ENCODE data around the gene KRT5. TPM values are rescaled to one million over a fixed set of nuclear protein-coding genes. Genes with fewer than 3 reads are reported as not detected.
"Not testable (repeated sequence)": the region's sequence is repeated elsewhere in the genome, so short reads cannot be mapped to it uniquely, and the experiment has no call there.

The KRT5 gene
- total RNA-seq, 1 donor from 2014 or later, result not detected

DNA sequence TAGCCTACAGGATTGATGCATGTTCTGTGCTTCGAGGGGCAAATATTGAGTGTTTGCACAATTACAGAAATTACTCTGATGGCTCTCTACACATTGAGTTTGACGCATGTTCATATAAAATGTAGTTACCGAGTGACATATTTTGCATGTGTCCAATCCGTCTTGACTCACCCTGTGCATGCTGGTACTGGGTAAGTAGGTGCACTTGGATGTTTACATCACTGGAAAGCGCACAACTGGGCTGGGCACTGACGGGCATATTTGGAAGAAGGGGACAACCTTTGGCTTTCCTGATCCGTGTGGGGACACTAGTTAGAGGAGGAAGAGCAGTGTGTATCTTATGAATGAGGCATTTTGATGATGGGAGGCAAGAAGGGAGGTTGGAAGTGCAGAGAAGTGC is 22.2 kb downstream of the KRT5 start:
- DNase-seq (ENCODE audit: extremely low read depth, low read depth, low spot score), result no peak

DNA sequence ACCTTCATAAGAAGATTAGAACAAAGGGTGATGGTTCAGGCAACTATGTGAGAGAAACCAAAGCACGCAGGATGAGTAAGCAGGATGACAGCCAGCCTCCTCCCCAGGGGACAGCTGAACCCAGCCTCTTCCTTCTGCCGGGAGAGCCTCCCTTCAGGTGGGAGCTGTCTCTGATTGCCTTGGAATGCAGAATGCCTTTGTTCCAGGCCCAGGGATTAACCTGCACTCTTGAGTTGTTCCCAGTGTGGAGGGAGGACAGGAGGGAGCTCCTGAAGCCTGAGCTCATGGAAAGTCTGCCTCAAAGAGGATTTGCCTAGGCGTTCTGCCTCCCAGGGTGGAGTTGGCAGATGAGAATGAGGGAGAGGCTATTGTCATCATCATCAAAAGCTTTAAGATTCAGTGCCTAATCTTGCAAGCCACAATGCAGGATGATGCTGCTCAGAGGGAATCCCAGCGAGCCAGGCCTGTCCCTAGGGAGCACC is 23.6 kb downstream of the KRT5 start:
- no peak for DNase-seq (ENCODE audit: extremely low read depth, low read depth, low spot score)

DNA sequence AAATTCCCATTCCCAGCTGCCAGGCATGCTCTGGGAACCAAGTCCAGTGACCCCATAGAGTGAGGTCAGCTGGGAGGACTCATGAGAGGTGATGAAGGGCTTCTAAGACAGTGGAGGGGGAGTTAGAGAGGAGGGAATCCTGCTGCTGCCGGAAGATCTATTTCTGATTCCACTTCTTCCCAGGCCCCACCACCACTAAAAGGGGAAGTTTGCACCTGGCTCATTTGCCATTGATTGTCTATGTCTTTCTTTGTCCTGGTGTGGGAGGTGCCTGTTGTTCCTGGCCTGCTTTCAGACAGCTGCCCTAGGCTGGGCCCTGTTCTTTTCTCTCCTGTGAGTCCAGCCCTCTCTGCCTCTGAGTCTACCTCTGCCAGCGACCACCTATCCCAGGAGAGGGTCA is 24.1 kb downstream of the KRT5 start:
- no peak for DNase-seq (ENCODE audit: extremely low read depth, low read depth, low spot score)

DNA sequence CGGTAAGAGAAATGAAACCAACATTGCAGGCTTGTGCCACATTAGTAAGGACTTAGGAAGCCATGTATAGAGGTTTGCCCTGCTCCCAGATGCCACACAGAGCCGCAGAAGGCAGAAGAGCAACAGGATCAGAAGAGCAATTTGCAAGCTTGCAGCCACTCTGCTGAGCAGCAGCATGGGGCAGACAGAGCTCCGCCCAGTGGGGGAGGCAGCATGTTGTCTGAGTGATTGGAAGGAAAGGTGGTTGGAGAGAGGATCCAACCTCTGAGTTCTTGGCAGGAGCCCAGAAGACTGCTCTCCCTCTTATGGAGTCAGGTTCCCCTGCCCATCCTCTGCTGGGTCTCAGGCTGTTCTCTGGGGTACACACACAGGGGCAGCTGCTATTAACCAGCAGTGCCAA is 24.8 kb downstream of the KRT5 start:
- no peak for DNase-seq (ENCODE audit: extremely low read depth, low read depth, low spot score)

DNA sequence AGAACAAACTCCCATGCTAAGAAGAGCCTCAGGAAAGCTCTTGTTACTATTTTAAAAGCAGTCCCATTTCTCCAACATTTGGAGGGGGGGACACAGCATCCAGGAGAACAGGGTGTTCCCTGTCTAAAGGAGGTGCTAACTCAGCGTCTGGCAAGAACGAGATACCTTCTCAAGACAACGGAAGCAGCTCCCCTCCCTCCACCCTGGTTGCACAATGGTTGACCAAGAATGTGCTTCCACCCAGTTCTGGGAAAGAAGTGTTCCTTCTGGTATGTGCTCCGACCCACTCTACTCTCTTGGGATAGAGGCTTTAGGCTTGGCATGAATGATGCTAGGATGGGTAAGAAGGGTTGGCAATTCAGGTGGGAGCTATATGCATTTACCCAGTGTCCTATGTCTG is 25.7 kb downstream of the KRT5 start:
- DNase-seq (ENCODE audit: extremely low read depth, low read depth, low spot score), result no peak

DNA sequence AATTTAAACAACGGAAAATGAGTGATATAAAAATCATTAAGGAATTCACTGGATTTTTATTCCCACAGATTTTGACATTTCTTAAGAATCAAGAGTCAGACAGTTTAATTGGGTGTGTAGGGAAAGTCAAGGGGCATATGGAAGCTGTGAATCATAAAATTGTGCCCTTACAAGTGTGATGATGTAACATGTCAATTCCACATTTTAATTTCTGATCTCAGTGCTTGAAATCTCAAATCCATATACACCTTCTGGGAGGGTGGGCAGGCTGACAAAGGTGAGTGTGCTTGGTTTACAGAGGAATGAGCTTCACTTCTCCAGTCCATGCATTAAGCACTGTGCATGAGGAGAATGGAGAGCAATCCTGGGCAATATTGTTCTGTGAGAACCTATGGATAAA is 26.1 kb downstream of the KRT5 start:
- no peak for DNase-seq (ENCODE audit: extremely low read depth, low read depth, low spot score)

DNA sequence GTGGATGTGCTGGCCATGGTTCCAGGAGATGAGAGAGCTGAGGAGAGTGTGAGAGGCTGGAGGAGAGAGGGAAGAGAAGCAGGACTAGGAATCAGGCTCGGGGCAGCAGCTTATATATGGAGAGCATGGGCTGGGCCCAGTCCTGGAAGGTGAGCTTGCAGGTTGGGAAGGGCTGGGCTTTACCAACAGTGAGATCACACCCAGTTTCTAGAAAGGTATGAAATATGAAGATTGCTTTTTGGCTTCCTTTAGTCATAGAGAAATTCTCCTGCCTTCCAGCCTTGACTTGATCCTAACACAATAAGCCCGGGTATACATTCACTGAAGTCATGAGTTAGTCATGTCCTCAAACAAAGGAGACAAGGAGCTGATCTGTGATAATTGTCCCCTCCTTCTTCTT is 27.0 kb downstream of the KRT5 start, which contains the start of gene KRT6A:
Gene KRT6A, minus strand, starts transcription at position 86 of the 400 bp plus-strand sequence. Its CDS starts 69 bp downstream, at position 17.
- no peak for DNase-seq (ENCODE audit: extremely low read depth, low read depth, low spot score)

DNA sequence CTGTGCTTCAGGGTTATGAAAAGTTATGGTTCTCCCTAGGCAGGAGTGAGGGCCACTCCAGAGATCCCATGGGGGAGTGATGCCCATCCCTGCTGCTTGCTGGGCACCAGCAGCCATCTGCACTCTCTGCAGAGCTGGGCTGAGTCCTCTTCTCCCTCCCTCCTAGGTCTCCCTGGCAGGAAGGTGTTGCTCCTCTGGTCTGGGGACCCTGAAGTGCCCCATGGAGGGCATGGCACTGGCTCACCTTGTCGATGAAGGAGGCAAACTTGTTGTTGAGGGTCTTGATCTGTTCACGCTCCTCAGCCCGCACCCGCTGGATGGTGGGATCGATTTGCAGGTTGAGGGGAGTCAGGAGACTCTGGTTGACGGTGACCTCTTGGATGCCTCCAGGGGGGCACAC is 27.8 kb downstream of the KRT5 start:
- DNase-seq (ENCODE audit: extremely low read depth, low read depth, low spot score), result not testable (repeated sequence)

DNA sequence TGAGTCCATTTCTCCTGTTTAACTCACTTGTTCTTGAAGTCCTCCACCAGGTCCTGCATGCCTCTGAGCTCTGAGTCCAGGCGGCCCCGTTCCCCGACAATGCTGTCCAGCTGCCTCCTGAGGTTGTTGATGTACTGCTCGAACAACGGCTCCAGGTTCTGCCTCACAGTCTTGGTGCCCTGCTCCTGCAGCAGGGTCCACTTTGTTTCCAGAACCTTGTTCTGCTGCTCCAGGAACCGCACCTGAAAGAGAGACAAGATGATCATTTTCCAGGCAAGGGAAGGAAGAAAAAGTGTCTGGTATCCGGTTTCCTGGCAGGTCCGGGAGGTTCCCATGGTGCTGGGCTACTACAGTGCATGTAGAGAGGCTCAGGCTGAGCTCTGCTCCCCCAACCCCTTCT is 28.7 kb downstream of the KRT5 start:
- DNase-seq (ENCODE audit: extremely low read depth, low read depth, low spot score), result not testable (repeated sequence)

DNA sequence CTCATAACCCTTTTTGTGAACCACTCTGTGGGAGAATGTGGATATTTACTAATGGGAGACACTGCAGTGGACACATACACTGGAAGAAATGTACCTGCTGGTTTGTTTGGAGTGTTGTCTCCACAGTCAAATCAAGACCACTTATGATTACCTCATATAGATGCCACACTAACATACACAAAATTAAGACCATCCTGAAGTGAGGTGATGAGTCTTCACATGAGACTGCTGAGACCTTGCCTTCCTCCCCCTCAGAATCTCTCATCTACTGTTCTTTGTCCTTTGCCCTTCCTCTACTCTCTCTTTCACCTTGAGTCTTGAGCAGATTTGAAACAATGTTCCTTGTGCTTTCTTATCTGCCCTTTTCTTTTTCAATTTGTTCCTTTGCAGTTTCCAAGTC is 31.5 kb downstream of the KRT5 start:
- DNase-seq (ENCODE audit: extremely low read depth, low read depth, low spot score), result no peak

DNA sequence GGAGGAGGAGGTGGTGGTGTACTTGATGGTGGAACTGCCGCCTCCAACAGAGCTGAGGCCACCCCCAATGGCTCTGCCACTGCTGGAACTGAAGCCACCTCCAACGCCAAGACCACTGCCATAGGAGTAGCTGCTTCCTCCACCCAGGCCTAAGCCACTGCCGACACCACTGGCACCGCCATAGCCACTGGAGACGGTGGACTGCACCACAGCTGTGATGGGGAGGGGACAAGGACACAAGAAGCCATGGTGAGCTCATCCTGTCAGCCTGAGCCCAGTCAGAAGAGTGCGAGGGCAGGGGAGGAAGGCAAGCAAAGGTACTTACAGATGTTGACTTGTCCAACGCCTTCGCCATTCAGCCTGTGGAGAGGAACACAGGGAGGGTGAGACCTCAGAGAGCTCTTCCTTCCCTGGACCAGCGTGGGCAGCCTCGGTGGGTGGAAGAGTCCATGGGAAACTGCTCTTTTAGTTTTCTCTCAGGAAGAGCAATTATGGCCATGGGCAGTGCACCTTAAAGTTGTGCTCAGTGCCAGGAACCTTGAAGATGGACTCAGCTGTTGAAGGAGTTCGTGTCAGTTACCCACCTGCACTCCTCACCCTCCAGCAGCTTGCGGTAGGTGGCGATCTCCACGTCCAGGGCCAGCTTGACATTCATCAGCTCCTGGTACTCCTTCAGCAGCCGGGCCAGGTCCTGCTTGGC is 32.3 kb downstream of the KRT5 start:
- DNase-seq (ENCODE audit: extremely low read depth, low read depth, low spot score), result not testable (repeated sequence)

DNA sequence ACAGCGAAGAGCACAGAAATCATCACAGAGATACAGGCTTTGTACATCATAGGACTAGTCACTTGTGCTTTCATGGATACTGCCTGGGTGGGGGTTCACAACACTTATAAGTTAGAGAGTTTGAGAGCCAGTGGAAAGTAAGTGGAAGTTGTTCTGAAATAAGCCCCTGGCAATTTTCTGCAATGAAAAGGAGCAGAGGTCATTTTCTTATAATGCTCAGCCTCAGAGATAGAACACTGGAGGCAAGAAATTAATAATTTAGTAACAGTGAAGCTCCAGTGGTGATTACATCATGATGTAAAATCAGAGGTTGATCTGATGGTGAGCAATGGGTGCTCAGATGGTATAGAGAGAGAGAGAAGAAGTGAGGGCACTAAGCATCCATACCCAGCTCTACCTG is 33.0 kb downstream of the KRT5 start:
- no peak for DNase-seq (ENCODE audit: extremely low read depth, low read depth, low spot score)

DNA sequence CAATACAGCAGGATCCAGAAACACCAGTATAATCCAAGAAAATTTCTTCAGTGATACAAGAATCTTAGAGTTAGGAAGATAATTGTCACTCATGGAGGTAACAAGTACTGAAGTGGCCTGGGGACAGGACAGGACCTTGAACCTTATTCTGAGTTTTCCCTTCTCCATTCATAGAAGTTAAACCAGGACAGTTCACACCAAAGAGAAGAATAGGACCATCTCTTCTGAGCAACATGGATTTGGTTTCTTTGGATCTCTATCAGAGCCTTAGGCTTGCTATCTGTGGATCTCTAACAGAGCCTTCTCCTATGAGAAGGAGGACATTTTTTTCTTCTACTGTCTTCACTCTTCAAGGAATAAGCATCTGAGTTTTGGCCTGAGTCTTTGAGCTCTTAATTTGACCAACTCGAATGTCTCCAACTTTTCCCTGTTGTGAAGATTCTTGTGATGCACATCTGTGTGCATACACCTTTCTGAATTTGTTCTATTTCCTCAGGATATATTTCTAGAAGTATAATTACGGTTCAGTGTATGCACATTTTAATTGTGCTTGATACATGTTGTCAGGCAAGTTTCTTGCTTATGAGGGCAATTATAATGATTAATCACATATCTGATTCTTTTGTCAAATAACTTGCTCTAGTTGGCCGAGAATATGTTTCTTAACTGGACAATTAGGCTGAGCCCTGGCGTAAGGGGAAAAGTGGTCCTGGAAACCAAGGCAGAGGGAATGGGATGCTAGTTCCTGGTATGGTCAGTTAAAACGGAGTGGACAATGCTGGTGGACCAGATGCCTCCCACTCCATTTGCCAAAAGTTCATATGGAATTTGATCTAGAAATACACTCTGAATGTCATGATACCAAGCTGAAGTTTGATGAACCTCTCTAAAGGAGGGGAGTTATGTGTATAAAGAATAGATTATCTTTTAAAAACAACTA is 33.8 kb downstream of the KRT5 start:
- DNase-seq (ENCODE audit: extremely low read depth, low read depth, low spot score), result no peak

DNA sequence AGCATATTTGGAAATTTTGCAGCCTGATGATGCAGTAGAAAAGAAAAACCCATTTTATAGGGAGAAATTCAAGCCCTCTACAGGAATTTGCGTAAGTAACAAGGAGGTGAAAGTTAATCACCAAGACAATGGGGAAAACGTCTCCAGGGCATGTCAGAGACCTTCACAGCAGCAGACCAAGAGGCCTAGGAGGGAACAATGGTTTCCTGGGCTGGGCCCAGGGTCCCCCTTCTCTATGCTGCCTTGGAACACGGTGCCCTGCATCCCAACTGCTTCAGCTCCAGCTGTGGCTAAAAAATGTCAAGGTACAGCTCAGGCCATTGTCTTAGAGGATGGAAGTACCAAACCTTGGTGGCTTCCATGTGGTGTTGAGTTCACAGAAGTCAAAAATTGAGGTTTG is 40.1 kb downstream of the KRT5 start:
- no peak for DNase-seq (ENCODE audit: extremely low read depth, low read depth, low spot score)

DNA sequence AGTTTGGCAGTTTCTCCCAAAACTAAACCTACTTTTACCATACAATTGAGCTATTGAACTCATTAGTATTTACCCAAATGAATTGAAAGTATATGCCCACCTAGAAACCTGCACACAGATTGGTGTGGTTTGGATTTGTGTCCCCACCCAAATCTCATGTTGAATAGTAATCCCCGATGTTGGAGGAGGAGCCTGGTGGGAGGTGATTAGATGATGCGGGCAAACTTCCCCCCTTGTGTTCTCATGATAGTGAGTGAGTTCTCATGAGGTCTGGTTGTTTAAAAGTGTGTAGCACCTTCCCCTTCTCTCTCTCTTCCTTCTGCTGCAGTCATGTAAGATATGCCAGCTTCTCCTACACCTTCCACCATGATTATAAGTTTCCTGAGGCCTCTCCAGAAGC is 42.5 kb downstream of the KRT5 start:
- DNase-seq (ENCODE audit: extremely low read depth, low read depth, low spot score), result no peak

DNA sequence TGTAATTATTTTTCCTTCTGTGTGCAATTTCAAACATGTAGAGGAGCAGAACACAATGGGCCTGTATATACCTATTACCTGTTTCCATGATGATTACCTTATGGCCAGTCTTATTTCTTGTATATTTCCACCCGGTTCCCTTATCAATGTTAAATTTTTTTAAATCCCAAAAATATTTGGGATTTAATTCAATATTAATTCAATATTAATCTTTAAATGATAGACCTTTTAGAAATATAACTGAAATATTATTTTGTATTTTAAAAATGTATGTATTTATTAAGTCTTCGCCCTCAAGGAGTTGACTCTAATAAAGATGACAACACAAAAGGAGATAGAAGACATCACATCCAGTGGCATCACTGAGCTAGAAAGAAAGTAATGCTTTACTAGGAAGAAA is 46.0 kb downstream of the KRT5 start:
- DNase-seq (ENCODE audit: extremely low read depth, low read depth, low spot score), result no peak

DNA sequence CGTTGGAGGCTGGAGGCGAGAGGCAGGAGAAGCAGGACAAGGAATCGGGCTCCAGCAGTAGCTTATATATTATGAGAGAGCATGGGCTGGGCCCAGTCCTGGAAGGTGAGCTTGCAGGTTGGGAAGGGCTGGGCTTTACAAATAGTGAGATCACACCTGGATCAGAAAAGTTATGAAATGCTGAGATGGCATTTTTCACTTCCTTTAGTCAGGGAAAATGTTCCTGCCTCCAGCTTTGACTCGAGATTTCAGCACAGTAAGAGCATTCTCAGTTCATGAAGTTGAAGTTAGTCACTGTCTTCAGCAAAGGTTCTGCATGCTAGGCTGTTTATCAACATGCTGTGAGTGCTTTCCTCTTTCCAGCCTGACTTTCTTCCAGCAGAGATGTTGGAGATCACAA is 46.4 kb downstream of the KRT5 start, which contains the start of gene KRT6C:
Gene KRT6C, minus strand, starts transcription at position 38 of the 400 bp plus-strand sequence. CDS start 68 bp downstream, outside the sequence.
- DNase-seq (ENCODE audit: extremely low read depth, low read depth, low spot score), result no peak

DNA sequence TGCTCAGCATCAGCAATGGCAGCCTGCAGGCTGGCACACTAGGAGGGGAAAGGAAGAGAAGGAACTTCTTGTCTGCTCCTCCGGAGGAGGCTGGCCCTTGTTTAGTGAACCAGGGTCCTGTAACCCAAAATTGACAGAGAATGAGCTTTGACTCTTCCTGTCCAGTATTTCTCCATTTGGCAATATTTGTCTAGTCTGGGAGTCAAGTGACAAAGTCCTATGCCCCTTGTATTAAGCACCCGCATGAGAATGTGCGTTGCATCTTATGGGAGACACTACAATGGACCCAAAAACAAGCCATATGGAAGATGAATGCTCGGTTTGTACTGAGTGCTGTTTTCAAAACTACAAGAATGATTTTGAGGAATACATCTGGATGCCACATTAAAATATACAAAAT is 50.3 kb downstream of the KRT5 start:
- DNase-seq (ENCODE audit: extremely low read depth, low read depth, low spot score), result no peak

DNA sequence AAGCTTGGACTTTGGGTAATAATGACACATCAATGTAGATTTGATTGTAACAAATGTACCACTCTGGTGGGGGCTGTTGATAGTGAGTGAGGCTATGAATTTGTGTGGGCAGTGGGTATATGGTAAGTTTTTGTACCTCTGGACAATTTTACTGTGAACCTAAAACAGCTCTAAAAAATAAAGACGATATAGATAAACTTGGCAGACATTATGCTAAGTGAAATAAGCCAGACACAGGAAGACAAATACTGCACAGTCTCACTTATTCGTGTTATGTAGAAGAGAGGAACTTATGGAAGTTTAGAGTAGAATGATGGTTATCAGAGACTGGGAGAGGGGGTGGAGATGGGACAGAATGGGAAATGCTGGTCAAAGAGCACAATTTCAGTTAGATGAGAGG is 55.3 kb downstream of the KRT5 start:
- no peak for DNase-seq (ENCODE audit: extremely low read depth, low read depth, low spot score)

Data from glomerular endothelial cell (primary cell).